AG09309 (cell line): ENCODE measurements around the gene KRT16.
A peak's percentile ranks its signal among the peaks of the same experiment; 100 is the strongest.

Source experiments
- DNase-seq: peaks from one replicate; pipeline ENCODE4 v3.0.0-alpha.2; 2010; ENCODE audit warnings: low read depth
- H3K4me3 ChIP-seq: 2 replicates; pipeline ENCODE4 v1.5.1; 2011; ENCODE audit warnings: mild to moderate bottlenecking, low read depth, low read length, moderate library complexity; ENCODE audit not compliant: control insufficient read depth
- TF ChIP-seq, protein P1 (sequence below): IDR thresholded peaks from 2 replicates; pipeline ENCODE4 v1.5.1; 2011; ENCODE audit warnings: mild to moderate bottlenecking, low read depth, low read length, inconsistent platforms; ENCODE audit not compliant: insufficient read depth, control insufficient read depth; ENCODE audit errors: missing control alignments

The KRT16 gene

DNA sequence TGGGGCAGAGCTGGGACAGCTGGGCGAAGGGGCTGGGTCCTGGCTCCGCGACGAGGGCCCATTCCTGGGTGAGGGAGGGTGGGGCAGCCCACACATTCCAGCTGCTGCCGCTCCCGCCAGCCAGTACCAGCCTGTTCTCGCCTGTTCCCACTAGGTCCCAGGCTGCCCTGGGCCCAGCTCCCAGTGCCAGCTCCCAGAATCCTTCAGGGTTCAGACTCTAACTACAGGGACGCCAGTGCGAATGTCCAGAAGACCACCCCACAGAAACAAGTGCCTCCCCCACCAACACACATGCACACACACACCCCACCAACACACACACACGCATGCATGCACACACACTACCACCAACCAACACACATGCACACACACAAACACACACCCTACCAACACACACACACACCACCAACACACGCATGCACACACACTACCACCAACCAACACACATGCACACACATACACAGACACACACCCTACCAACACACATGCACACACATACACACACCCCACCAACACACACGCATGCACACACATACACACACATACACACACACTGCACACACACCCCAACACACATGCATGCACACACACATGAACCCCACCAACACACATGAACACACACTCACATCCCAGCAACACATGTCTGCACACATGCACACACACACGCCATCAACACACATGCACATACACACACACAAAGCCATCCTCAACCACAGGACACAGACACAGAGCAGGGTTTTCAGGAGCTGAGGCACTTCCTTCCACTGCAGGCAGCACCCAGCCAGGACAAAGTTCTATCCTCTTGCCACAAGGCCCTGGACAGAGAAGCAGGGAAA lies 39.3 kb upstream of the KRT16 start:
- TF ChIP-seq, protein P1, sequence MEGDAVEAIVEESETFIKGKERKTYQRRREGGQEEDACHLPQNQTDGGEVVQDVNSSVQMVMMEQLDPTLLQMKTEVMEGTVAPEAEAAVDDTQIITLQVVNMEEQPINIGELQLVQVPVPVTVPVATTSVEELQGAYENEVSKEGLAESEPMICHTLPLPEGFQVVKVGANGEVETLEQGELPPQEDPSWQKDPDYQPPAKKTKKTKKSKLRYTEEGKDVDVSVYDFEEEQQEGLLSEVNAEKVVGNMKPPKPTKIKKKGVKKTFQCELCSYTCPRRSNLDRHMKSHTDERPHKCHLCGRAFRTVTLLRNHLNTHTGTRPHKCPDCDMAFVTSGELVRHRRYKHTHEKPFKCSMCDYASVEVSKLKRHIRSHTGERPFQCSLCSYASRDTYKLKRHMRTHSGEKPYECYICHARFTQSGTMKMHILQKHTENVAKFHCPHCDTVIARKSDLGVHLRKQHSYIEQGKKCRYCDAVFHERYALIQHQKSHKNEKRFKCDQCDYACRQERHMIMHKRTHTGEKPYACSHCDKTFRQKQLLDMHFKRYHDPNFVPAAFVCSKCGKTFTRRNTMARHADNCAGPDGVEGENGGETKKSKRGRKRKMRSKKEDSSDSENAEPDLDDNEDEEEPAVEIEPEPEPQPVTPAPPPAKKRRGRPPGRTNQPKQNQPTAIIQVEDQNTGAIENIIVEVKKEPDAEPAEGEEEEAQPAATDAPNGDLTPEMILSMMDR: no peak
- no peak overlapping the region for H3K4me3 ChIP-seq
- DNase-seq: no peak

GRCh38 chr17:41650794-41651624 lies 38.4 kb upstream of the KRT16 start:
- TF ChIP-seq, protein P1: no peak
- no peak for DNase-seq
- H3K4me3 ChIP-seq: no peak overlapping the region

GRCh38 chr17:41649923-41650519 lies 37.5 kb upstream of the KRT16 start:
- no peak for DNase-seq
- TF ChIP-seq, protein P1: no peak
- no peak overlapping the region for H3K4me3 ChIP-seq

- peak overlapping the region; percentile 31 for H3K4me3 ChIP-seq
- DNase-seq: no peak
- TF ChIP-seq, protein P1: peak; percentile 96
Observed at GRCh38 chr17:41648411-41649195, 36.0 kb upstream of the KRT16 start.

DNA sequence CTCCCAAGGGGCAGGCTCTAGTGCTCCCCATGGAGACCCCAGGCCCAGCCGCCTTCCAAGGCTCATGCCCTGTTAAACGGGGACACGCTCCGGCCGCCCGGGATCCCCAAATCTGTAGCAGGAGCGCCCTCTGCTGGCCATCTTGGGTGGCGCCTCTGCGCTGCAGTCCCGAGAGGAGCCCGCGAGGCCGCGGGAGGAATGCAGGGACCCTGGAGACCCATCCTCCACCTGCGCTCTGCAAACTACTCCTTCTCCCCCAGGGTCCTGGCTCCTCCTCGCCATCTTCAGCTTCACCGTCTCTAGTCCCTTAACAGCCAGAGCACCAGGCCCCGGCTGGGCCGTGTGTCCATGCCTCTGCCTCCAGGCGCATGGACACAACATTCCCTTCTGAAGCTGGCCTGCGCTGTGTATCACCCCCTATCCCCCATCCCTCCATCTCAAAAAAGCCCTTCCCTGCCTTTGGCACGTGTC lies 35.4 kb upstream of the KRT16 start:
- DNase-seq: no peak
- peak overlapping the region; percentile 31 for H3K4me3 ChIP-seq
- TF ChIP-seq, protein P1: peak; percentile 97
